Neuron (in vitro differentiated cells): ENCODE data around the gene ADAMTS16.

ENCODE experiments used
- H2AFZ ChIP-seq: one replicate; pipeline ENCODE4 v1.6.1; 2013; ENCODE audit warnings: low read depth, mild to moderate bottlenecking, inconsistent platforms, low read length, moderate library complexity
- H3K27me3 ChIP-seq: one replicate; pipeline ENCODE4 v1.6.1; 2013; ENCODE audit warnings: low read length; ENCODE audit not compliant: insufficient read depth
- H3K36me3 ChIP-seq: one replicate; pipeline ENCODE4 v1.6.1; 2013; ENCODE audit warnings: low read length; ENCODE audit not compliant: insufficient read depth
- H3K4me1 ChIP-seq: one replicate; pipeline ENCODE4 v1.6.1; 2013; ENCODE audit warnings: low read length; ENCODE audit not compliant: insufficient read depth
- H3K4me3 ChIP-seq: 2 replicates; pipeline ENCODE4 v1.5.1; 2013; ENCODE audit warnings: mild to moderate bottlenecking, low read length, moderate library complexity
- H3K9me3 ChIP-seq: one replicate; pipeline ENCODE4 v1.6.1; 2013; ENCODE audit warnings: low read length

ADAMTS16 gene

GRCh38 chr5:5348135-5348534, 208.0 kb downstream of the ADAMTS16 start:
- H3K27me3 ChIP-seq = no peaks in the 10 kb centered on the region
- no peaks in the 10 kb centered on the region for H3K36me3 ChIP-seq
- H3K4me3 ChIP-seq = no peak overlapping the region
- no peaks in the 10 kb centered on the region for H3K4me1 ChIP-seq
- no peaks in the 10 kb centered on the region for H3K9me3 ChIP-seq
- H2AFZ ChIP-seq = no peak overlapping the region

- no peaks in the 10 kb centered on the region for H3K36me3 ChIP-seq
- H3K4me3 ChIP-seq = no peak overlapping the region
- no peaks in the 10 kb centered on the region for H3K27me3 ChIP-seq
- H3K9me3 ChIP-seq = no peaks in the 10 kb centered on the region
- no peak overlapping the region for H2AFZ ChIP-seq
- no peaks in the 10 kb centered on the region for H3K4me1 ChIP-seq
These were observed 208.4 kb downstream of the ADAMTS16 start for GRCh38 chr5:5348576-5348975.

GRCh38 chr5:5350101-5350500, 210.0 kb downstream of the ADAMTS16 start:
- H3K36me3 ChIP-seq = no peaks in the 10 kb centered on the region
- no peaks in the 10 kb centered on the region for H3K4me1 ChIP-seq
- H3K9me3 ChIP-seq = no peaks in the 10 kb centered on the region
- no peak overlapping the region for H3K4me3 ChIP-seq
- no peaks in the 10 kb centered on the region for H3K27me3 ChIP-seq
- H2AFZ ChIP-seq = no peak overlapping the region

GRCh38 chr5:5351288-5351979, 211.3 kb downstream of the ADAMTS16 start:
- H3K4me1 ChIP-seq = no peaks in the 10 kb centered on the region
- no peaks in the 10 kb centered on the region for H3K36me3 ChIP-seq
- no peak overlapping the region for H2AFZ ChIP-seq
- no peaks in the 10 kb centered on the region for H3K9me3 ChIP-seq
- H3K4me3 ChIP-seq = no peak overlapping the region
- H3K27me3 ChIP-seq = no peaks in the 10 kb centered on the region

- H2AFZ ChIP-seq = no peak overlapping the region
- no peaks in the 10 kb centered on the region for H3K36me3 ChIP-seq
- H3K4me3 ChIP-seq = no peak overlapping the region
- no peaks in the 10 kb centered on the region for H3K9me3 ChIP-seq
- no peaks in the 10 kb centered on the region for H3K27me3 ChIP-seq
- H3K4me1 ChIP-seq = no peaks in the 10 kb centered on the region
These were observed 212.5 kb downstream of the ADAMTS16 start for GRCh38 chr5:5352675-5353074.

- Histone ChIP-seq H3K36me3 (no peaks in the 10 kb centered on the region), H3K4me1 (no peaks in the 10 kb centered on the region), H3K27me3 (no peaks in the 10 kb centered on the region)
These were observed 213.6 kb downstream of the ADAMTS16 start for GRCh38 chr5:5353681-5354080.

GRCh38 chr5:5356765-5357164, 216.6 kb downstream of the ADAMTS16 start:
- Histone ChIP-seq H3K4me1 (peaks cover 21% of the 10 kb centered on the region), H3K36me3 (no peaks in the 10 kb centered on the region), H3K4me3 (no peak overlapping the region), H3K9me3 (no peaks in the 10 kb centered on the region), H3K27me3 (no peaks in the 10 kb centered on the region), H2AFZ (no peak overlapping the region)

More at GRCh38 chr5:5353681-5354080, 213.6 kb downstream of the ADAMTS16 start:
- H2AFZ ChIP-seq = no peak overlapping the region
- no peak overlapping the region for H3K4me3 ChIP-seq
- no peaks in the 10 kb centered on the region for H3K9me3 ChIP-seq

GRCh38 chr5:5359618-5360017, 219.5 kb downstream of the ADAMTS16 start:
- Histone ChIP-seq H3K4me3 (no peak overlapping the region), H3K36me3 (no peaks in the 10 kb centered on the region), H3K9me3 (no peaks in the 10 kb centered on the region), H2AFZ (no peak overlapping the region), H3K27me3 (peaks cover 5% of the 10 kb centered on the region), H3K4me1 (peaks cover 21% of the 10 kb centered on the region)

- H2AFZ ChIP-seq = no peak overlapping the region
- no peak overlapping the region for H3K4me3 ChIP-seq
- peaks cover 21% of the 10 kb centered on the region for H3K4me1 ChIP-seq
- H3K27me3 ChIP-seq = peaks cover 5% of the 10 kb centered on the region
- H3K9me3 ChIP-seq = no peaks in the 10 kb centered on the region
- no peaks in the 10 kb centered on the region for H3K36me3 ChIP-seq
These were observed 220.3 kb downstream of the ADAMTS16 start for GRCh38 chr5:5360363-5360940.

GRCh38 chr5:5360941-5361520, 220.9 kb downstream of the ADAMTS16 start:
- Histone ChIP-seq H3K4me1 (peaks cover 21% of the 10 kb centered on the region), H3K36me3 (no peaks in the 10 kb centered on the region), H3K9me3 (no peaks in the 10 kb centered on the region), H2AFZ (no peak overlapping the region), H3K4me3 (no peak overlapping the region), H3K27me3 (peaks cover 5% of the 10 kb centered on the region)

GRCh38 chr5:5363045-5363444, 222.9 kb downstream of the ADAMTS16 start:
- H3K9me3 ChIP-seq = no peaks in the 10 kb centered on the region
- H3K4me3 ChIP-seq = no peak overlapping the region
- H3K4me1 ChIP-seq = peaks cover 21% of the 10 kb centered on the region
- peaks cover 5% of the 10 kb centered on the region for H3K27me3 ChIP-seq
- H3K36me3 ChIP-seq = no peaks in the 10 kb centered on the region
- no peak overlapping the region for H2AFZ ChIP-seq

GRCh38 chr5:5364932-5365331, 224.8 kb downstream of the ADAMTS16 start:
- Histone ChIP-seq H3K36me3 (no peaks in the 10 kb centered on the region), H2AFZ (no peak overlapping the region), H3K4me1 (peaks cover 17% of the 10 kb centered on the region), H3K27me3 (peaks cover 5% of the 10 kb centered on the region), H3K4me3 (no peak overlapping the region), H3K9me3 (no peaks in the 10 kb centered on the region)

GRCh38 chr5:5367739-5368138, 227.6 kb downstream of the ADAMTS16 start:
- Histone ChIP-seq H3K4me1 (peaks cover 5% of the 10 kb centered on the region), H3K9me3 (no peaks in the 10 kb centered on the region), H3K27me3 (peaks cover 5% of the 10 kb centered on the region), H3K36me3 (no peaks in the 10 kb centered on the region), H2AFZ (no peak overlapping the region), H3K4me3 (no peak overlapping the region)
